AG09309 (cell line): ENCODE measurements around the gene PHKB.

ENCODE experiments used
- DNase-seq: peaks from one replicate; pipeline ENCODE4 v3.0.0-alpha.2; 2010; ENCODE audit warnings: low read depth
- H3K4me3 ChIP-seq: 2 replicates; pipeline ENCODE4 v1.5.1; 2011; ENCODE audit warnings: mild to moderate bottlenecking, low read depth, low read length, moderate library complexity; ENCODE audit not compliant: control insufficient read depth
- TF ChIP-seq, protein P1 (sequence below): IDR thresholded peaks from 2 replicates; pipeline ENCODE4 v1.5.1; 2011; ENCODE audit warnings: mild to moderate bottlenecking, low read depth, low read length, inconsistent platforms; ENCODE audit not compliant: insufficient read depth, control insufficient read depth; ENCODE audit errors: missing control alignments

Gene PHKB

DNA sequence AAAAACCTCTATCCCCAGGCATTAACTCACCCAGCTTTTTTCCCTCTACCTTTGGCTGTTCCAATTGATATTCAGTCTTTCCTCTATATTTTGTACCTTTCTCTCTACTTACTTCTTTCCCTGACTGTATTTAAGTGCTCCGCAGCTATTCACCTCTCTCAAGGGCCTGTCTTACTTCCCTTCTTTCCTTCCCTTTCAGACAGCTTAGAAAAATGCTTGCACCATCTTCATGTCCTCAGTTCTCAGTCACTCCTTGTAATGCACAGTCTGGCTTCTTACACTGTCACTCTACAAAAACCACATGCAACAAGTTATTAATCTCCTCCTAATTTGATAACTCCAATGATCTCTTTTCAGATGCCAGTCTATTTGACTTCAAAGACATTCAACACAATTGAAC, 163.4 kb downstream of the PHKB start:
- no peak for DNase-seq
- no peak overlapping the region for H3K4me3 ChIP-seq
- TF ChIP-seq, protein P1, sequence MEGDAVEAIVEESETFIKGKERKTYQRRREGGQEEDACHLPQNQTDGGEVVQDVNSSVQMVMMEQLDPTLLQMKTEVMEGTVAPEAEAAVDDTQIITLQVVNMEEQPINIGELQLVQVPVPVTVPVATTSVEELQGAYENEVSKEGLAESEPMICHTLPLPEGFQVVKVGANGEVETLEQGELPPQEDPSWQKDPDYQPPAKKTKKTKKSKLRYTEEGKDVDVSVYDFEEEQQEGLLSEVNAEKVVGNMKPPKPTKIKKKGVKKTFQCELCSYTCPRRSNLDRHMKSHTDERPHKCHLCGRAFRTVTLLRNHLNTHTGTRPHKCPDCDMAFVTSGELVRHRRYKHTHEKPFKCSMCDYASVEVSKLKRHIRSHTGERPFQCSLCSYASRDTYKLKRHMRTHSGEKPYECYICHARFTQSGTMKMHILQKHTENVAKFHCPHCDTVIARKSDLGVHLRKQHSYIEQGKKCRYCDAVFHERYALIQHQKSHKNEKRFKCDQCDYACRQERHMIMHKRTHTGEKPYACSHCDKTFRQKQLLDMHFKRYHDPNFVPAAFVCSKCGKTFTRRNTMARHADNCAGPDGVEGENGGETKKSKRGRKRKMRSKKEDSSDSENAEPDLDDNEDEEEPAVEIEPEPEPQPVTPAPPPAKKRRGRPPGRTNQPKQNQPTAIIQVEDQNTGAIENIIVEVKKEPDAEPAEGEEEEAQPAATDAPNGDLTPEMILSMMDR, result no peak

DNA sequence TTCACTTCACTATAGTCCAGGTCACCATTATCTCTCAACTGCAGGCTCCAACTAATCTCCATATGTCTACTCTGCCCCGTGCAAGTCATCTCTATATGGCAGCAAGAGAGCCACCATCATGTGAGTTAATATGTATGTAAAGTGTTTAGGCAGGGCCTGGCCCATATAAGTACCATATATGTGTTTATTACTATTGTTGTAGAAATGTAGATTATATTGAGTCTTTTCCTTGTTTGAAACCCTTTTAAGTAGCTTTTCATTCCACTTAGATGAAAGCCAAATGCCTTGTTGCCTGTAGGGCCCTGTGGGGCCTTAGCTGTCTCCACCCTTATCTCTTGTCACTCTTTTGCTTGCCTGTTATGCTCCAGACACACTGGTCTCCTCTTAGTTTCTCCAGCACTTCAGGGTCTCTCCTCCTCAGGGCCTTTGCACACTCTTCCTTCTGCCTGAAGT, 164.0 kb downstream of the PHKB start:
- DNase-seq, result no peak
- H3K4me3 ChIP-seq, result no peak overlapping the region
- TF ChIP-seq, protein P1, result no peak

DNA sequence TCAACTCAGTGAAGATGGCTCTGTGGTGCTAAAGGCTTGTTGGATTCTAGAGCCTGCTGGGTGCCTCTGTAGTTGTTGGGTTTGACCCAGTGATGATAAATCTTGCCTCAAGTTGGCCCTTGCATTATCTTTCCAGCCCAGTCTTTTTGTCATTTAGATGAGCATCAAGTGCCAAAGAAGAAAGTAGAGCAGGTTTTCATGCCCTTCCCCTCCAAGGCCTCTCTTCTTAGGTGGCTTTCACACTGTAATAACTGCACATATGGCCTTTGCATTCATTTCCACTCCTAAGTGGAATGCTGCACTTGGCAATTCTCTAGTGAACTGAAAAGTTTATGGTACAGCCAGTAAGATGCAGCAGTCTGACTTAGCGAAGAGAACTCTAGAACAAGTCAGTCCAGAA, 165.1 kb downstream of the PHKB start:
- TF ChIP-seq, protein P1, result no peak
- no peak overlapping the region for H3K4me3 ChIP-seq
- no peak for DNase-seq

DNA sequence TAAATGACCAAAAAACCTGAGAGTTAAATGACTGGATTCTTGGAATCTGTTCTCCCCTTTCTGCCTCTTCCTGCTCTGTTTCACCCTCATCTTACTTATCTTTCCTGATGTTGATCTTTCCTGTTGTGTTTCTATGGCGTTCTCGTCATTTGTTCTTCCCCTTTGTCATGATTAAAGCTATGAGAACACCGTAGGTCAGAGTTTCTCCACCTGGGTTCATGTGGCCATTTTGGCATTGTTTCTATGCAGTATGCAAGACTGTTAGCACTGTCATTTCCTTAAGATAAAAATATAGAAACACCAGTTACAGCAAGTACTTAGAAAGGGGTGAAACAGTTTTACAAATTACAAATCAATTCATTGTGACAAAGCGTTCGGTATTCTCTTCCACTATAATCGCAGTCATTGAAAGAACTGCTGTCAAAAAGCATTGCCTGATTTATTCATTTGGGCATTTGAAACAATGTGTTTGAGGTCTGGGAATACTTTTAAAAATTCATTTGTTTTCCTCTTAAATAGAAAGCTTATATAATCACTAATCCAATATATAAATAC, 166.0 kb downstream of the PHKB start:
- no peak for DNase-seq
- H3K4me3 ChIP-seq, result no peak overlapping the region
- TF ChIP-seq, protein P1, result no peak

DNA sequence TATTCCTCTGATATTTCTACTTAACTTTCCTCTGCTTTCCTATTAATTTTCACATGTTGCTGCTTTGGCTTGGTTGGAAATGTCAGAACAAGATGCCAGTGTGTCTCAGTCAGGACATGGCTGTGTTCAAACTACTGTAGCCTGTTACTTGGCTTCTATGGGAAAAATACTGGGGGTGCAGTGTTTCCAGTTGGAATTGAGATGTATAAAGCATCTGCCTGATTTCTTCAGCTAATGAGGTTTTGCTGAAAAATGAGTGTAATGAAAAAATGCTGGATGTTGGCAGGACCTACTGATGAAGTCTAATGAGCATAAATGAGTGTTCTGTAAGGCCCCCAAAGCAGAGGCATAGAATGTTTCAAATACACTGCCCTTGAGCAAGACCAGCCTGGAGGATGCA, 166.6 kb downstream of the PHKB start:
- DNase-seq, result no peak
- no peak overlapping the region for H3K4me3 ChIP-seq
- TF ChIP-seq, protein P1, result no peak

DNA sequence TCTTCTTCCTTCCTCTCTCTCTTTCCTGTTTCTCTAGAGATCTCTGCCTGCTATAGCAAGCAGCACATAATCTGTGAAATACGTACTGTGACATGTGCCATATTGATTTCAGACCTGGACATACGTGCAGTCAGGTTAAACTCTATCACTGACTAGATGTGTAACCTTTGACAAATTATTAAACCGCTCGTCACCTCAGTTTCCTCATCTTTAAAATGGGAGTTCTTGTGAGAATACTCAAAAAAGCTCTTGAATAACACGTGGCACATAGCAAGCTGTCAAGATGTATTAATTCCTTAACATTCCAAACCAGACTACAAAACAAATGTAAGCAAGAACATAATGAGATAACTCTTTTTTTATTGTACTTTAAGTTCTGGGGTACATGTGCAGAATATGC, 170.0 kb downstream of the PHKB start:
- no peak overlapping the region for H3K4me3 ChIP-seq
- DNase-seq, result no peak
- TF ChIP-seq, protein P1, result no peak

DNA sequence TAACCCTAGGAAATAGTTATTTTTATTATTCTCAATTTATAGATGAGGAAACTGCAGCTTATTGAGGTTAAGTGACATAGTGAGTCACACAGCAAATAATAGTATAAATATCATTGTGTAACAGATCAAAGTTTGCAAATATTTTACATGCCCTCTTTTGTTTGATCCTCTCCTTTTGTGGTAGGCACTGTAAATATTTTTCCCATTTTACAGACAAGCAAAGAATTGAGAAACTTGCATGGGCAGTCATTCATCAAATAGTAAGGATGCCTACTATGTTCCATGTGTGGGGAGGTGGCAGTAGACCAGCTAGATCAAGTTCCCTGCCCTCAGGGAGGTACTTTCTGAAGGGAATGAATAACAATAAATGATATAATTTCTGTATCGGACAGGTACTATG, 173.0 kb downstream of the PHKB start:
- TF ChIP-seq, protein P1, result no peak
- H3K4me3 ChIP-seq, result no peak overlapping the region
- DNase-seq, result no peak
